Endothelial cell of umbilical vein (primary cell): ENCODE results near the gene GPA33. TPM values are rescaled to one million over a fixed set of nuclear protein-coding genes. Genes with fewer than 3 reads are reported as not detected.

Source experiments
- BruUV-seq: library from RNA; stranded (reverse); fragments of 400-500 nt; replicated peaks from 2 replicates; lab custom pipeline; 2021; lab: Mats Ljungman, UMichigan
- CTCF ChIA-PET: fragments of 300-600, 350-600 bp; sonication (Branson Sonifier 250); formaldehyde crosslinking; loops from one replicate; lab custom pipeline; 2021; ENCODE audit warnings: antibody characterized with exemption, inconsistent platforms; lab: Charles Lee
- POLR2A ChIA-PET: fragments of 300-600, 350-600 bp; sonication (Branson Sonifier 250); formaldehyde crosslinking; loops from one replicate; lab custom pipeline; 2021; ENCODE audit warnings: antibody characterized with exemption, inconsistent platforms; lab: Charles Lee
- DNase-seq: peaks from one replicate; pipeline ENCODE4 v3.0.0-alpha.2; 2011; ENCODE audit warnings: low read depth, low spot score
- FAIRE-seq: peaks from 2 replicates; lab custom pipeline; 2011; peaks lifted over from hg19 to GRCh38; lab: Jason Lieb, UNC
- H2AFZ ChIP-seq: 2 replicates; pipeline ENCODE4 v1.6.0; 2012; ENCODE audit warnings: low read depth, low read length, control low read depth, inconsistent platforms
- H3K27ac ChIP-seq: 2 replicates; pipeline ENCODE4 v1.5.1; 2011; ENCODE audit warnings: low read depth, mild to moderate bottlenecking, control low read depth, low read length, moderate library complexity; ENCODE audit not compliant: insufficient read depth
- H3K27me3 ChIP-seq, 2 experiments: 2 replicates each; pipeline versions ENCODE4 v1.6.0 to v1.6.1; 2011; ENCODE audit warnings: low read length in 2 of 2, mixed read lengths in 1 of 2; ENCODE audit not compliant: control insufficient read depth in 2 of 2, insufficient read depth in 2 of 2
- H3K36me3 ChIP-seq, 2 experiments: 2 replicates in 1 of 2; 3 replicates in 1 of 2; pipeline ENCODE4 v1.5.1; 2011; ENCODE audit warnings: low read length in 2 of 2, mild to moderate bottlenecking in 1 of 2, moderate library complexity in 1 of 2; ENCODE audit not compliant: control insufficient read depth in 2 of 2, insufficient read depth in 2 of 2; ENCODE audit errors: extremely low read depth in 1 of 2
- H3K4me1 ChIP-seq: 3 replicates; pipeline ENCODE4 v1.5.1; 2011; ENCODE audit warnings: mild to moderate bottlenecking, low read length; ENCODE audit not compliant: control insufficient read depth, insufficient read depth; ENCODE audit errors: extremely low read depth
- H3K4me2 ChIP-seq: 2 replicates; pipeline ENCODE4 v1.6.1; 2011; ENCODE audit warnings: low read length, control low read depth, mixed read lengths; ENCODE audit not compliant: insufficient read depth
- H3K4me3 ChIP-seq, 3 experiments: fragments of 200-600 bp in 1 of 3; sonication (generic), shearing (Covaris generic) in 1 of 3; replicated peaks in 1 of 3; 2 replicates each; pipeline ENCODE4 v1.5.1; 2011 to 2016; ENCODE audit warnings: control low read depth in 3 of 3, low read length in 3 of 3, mild to moderate bottlenecking in 2 of 3, inconsistent platforms in 1 of 3, low read depth in 1 of 3, moderate library complexity in 1 of 3; ENCODE audit not compliant: insufficient read depth in 1 of 3
- H3K79me2 ChIP-seq: 2 replicates; pipeline ENCODE4 v1.6.0; 2012; ENCODE audit warnings: low read length, inconsistent platforms; ENCODE audit not compliant: control insufficient read depth, insufficient read depth
- H3K9ac ChIP-seq: replicated peaks from 2 replicates; pipeline ENCODE3; 2011; ENCODE audit warnings: low read length, control low read depth; ENCODE audit not compliant: insufficient read depth; ENCODE audit errors: extremely low read depth
- H3K9me1 ChIP-seq: replicated peaks from 3 replicates; pipeline ENCODE4 v1.6.0; 2011; ENCODE audit warnings: mild to moderate bottlenecking, low read length; ENCODE audit not compliant: control insufficient read depth, insufficient read depth; ENCODE audit errors: extremely low read depth
- H3K9me3 ChIP-seq: replicated peaks from 2 replicates; pipeline ENCODE4 v1.5.1; 2012; ENCODE audit warnings: low read length, inconsistent platforms; ENCODE audit not compliant: control insufficient read depth, insufficient read depth
- H4K20me1 ChIP-seq: replicated peaks from 2 replicates; pipeline ENCODE3; 2011; ENCODE audit warnings: mild to moderate bottlenecking, low read length; ENCODE audit not compliant: control insufficient read depth, insufficient read depth; ENCODE audit errors: extremely low read depth
- EZH2 ChIP-seq: IDR thresholded peaks from 2 replicates; pipeline ENCODE4 v1.6.1; 2012; ENCODE audit warnings: borderline replicate concordance, low read depth, mild to moderate bottlenecking, moderate library complexity, low read length, inconsistent platforms; ENCODE audit not compliant: severe bottlenecking
- FOS ChIP-seq: IDR thresholded peaks from 2 replicates; pipeline ENCODE4 v1.6.1; 2011; ENCODE audit warnings: mild to moderate bottlenecking, low read length, moderate library complexity, borderline replicate concordance; ENCODE audit not compliant: insufficient read depth
- GATA2 ChIP-seq: IDR thresholded peaks from 2 replicates; pipeline ENCODE4 v1.7.0; 2011; ENCODE audit warnings: low read depth, mild to moderate bottlenecking, moderate library complexity, mixed read lengths, low read length; ENCODE audit not compliant: insufficient read length, insufficient read depth
- JUN ChIP-seq: IDR thresholded peaks from 2 replicates; pipeline ENCODE4 v1.6.1; 2011; ENCODE audit warnings: borderline replicate concordance, low read depth; ENCODE audit not compliant: insufficient read length, insufficient read depth
- MAX ChIP-seq: IDR thresholded peaks from 2 replicates; pipeline ENCODE4 v1.6.1; 2011; ENCODE audit not compliant: insufficient read depth, insufficient read length
- POLR2A ChIP-seq: IDR thresholded peaks from 2 replicates; pipeline ENCODE4 v1.6.1; 2012; ENCODE audit warnings: low read depth, mild to moderate bottlenecking, control low read depth, low read length
- POLR2AphosphoS5 ChIP-seq: IDR thresholded peaks from 2 replicates; pipeline ENCODE4 v1.6.1; 2012; ENCODE audit warnings: low read depth, mild to moderate bottlenecking, control low read depth, low read length, moderate library complexity; ENCODE audit not compliant: insufficient read depth
- dilution Hi-C: fragments of 300-500 bp; cut with MboI; formaldehyde crosslinking; loops from one replicate; pipeline ENCODE4 v1.15.0; 2019; ENCODE audit warnings: low sequenced_read_pairs; ENCODE audit not compliant: extremely low pct_ligation_motif_present
- intact Hi-C: fragments of 100-400 bp; cut with micrococcal nuclease; formaldehyde crosslinking; loops from one replicate; pipeline ENCODE4 v1.10.0; 2022
- polyA plus RNA-seq, 4 experiments: library from polyadenylated mRNA; depleted of rRNA in 3 of 4; stranded (reverse) in 3 of 4; unstranded in 1 of 4; fragments of >200 nt; gene quantifications; 2 replicates each; pipeline versions ENCODE4 v1.2.1 to v1.2.3, GENCODE V29; 2011 to 2012; ENCODE audit warnings: missing spikeins in 1 of 4
- total RNA-seq: library from RNA; stranded (reverse); gene quantifications from 2 replicates; pipeline ENCODE4 v1.2.3, GENCODE V29; 2021

The GPA33 gene
- total and polyA plus RNA-seq, 2 donors (not counting 3 experiments of a cell fraction or from before 2014, with no cell fraction given), result not detected

- Histone ChIP-seq H3K4me3 (no peak overlapping the region), H4K20me1 (no peaks in the 10 kb centered on the region), H3K27me3 (peaks cover 4% of the 10 kb centered on the region in 2 experiments), H3K36me3 (no peaks in the 10 kb centered on the region), H3K9me3 (no peaks in the 10 kb centered on the region), H3K79me2 (no peaks in the 10 kb centered on the region), H3K27ac (no peak overlapping the region), H3K4me1 (no peaks in the 10 kb centered on the region), H3K4me2 (no peak overlapping the region), H2AFZ (no peak overlapping the region), H3K9me1 (no peaks in the 10 kb centered on the region), H3K9ac (no peak overlapping the region)
- ChIA-PET CTCF (no interaction called here), POLR2A (no interaction called here)
- no peak for DNase-seq
- BruUV-seq, result no TSS peak
- no peak for TF ChIP-seq GATA2
- intact Hi-C loops (no loop called here), dilution Hi-C loops (no loop called here)
- no peak for FAIRE-seq
These were observed 18.9 kb upstream of the GPA33 start for GRCh38 chr1:167109125-167109524.

DNA sequence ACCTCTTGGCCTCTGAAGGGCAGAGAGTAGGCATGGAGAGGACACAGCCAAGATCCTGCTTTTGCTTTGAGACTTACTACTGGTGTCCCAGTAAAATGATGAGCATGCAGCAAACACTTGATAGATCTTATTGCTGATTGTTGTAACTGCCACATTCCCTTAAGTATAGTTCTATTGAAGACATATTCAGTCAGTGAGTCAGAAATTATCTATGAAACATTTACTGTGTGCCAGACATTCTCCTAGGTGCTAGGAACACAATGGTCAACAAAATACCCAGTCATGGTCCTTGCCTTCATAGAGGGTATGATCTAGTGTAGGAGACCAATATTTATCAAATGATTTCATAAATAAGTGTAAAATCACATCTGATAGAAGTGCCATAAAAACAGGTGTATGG is 17.3 kb upstream of the GPA33 start:
- Histone ChIP-seq H2AFZ (no peak overlapping the region), H3K9ac (no peak overlapping the region), H3K4me3 (no peak overlapping the region), H3K36me3 (no peaks in the 10 kb centered on the region), H3K4me1 (no peaks in the 10 kb centered on the region), H3K9me1 (no peaks in the 10 kb centered on the region), H3K27me3 (peaks cover 4% of the 10 kb centered on the region in 2 experiments), H3K9me3 (no peaks in the 10 kb centered on the region), H4K20me1 (no peaks in the 10 kb centered on the region), H3K27ac (no peak overlapping the region), H3K4me2 (no peak overlapping the region), H3K79me2 (no peaks in the 10 kb centered on the region)
- ChIA-PET CTCF (no interaction called here), POLR2A (no interaction called here)
- DNase-seq, result no peak
- dilution Hi-C loops, result no loop called here
- no peak for FAIRE-seq
- no peak for TF ChIP-seq EZH2
- TF ChIP-seq POLR2A, result no peak
- TF ChIP-seq MAX, result no peak
- no peak for TF ChIP-seq FOS
- TF ChIP-seq GATA2, result no peak
- no peak for TF ChIP-seq POLR2AphosphoS5
- no peak for TF ChIP-seq JUN
- BruUV-seq, result no TSS peak
- intact Hi-C loops, result no loop called here
